WERI-Rb-1 (cell line): ENCODE measurements around the gene CHST4.
"Not testable (repeated sequence)": the region's sequence is repeated elsewhere in the genome, so short reads cannot be mapped to it uniquely, and the experiment has no call there.

Experiments
- DNase-seq: peaks from one replicate; pipeline ENCODE4 v3.0.0-alpha.2; 2020
- H3K27ac ChIP-seq: fragments of 250-450 bp; sonication (Bioruptor Pico); 2 replicates; pipeline ENCODE4 v1.5.1; 2020; ENCODE audit warnings: mild to moderate bottlenecking, moderate library complexity
- H3K27me3 ChIP-seq: fragments of 250-450 bp; sonication (Bioruptor Pico); 2 replicates; pipeline ENCODE4 v1.5.1; 2021; ENCODE audit warnings: mild to moderate bottlenecking, low read depth, moderate library complexity; ENCODE audit not compliant: insufficient read depth, severe bottlenecking
- H3K36me3 ChIP-seq: fragments of 250-450 bp; sonication (Bioruptor Pico); 2 replicates; pipeline ENCODE4 v1.5.1; 2020; ENCODE audit warnings: mild to moderate bottlenecking, moderate library complexity
- H3K4me3 ChIP-seq: 2 replicates; pipeline ENCODE4 v1.5.1; 2011; ENCODE audit warnings: low read depth, mild to moderate bottlenecking, control low read depth, low read length
- H3K9me3 ChIP-seq: fragments of 250-450 bp; sonication (Bioruptor Pico); 2 replicates; pipeline ENCODE4 v1.5.1; 2021; ENCODE audit warnings: mild to moderate bottlenecking, moderate library complexity; ENCODE audit not compliant: severe bottlenecking
- TF ChIP-seq, protein P1 (sequence below): IDR thresholded peaks from 2 replicates; pipeline ENCODE4 v1.5.1; 2011; ENCODE audit warnings: low read depth, mild to moderate bottlenecking, control low read depth, inconsistent platforms, low read length

The CHST4 gene

DNA sequence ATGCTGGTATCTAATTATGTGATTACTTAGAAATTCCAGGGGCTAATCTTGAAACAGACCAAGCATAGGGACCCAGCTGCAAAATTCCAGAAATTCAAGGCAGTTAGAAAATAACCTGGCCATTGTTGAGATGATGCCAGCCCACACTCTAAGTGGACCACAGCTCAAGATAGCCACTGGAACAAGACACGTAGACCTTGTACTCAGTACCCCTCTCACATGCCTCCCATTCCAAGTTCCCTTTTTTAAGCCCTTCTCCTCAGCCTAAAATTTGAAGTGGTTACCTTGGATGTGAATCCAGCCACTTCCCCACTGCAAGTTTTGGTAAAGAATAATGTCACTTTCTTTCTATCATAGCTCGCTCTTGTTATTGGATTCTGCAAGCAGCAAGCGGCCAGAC is 33.0 kb upstream of the CHST4 start:
- H3K4me3 ChIP-seq = no peak overlapping the region
- no peak overlapping the region for H3K27ac ChIP-seq
- TF ChIP-seq, protein P1, sequence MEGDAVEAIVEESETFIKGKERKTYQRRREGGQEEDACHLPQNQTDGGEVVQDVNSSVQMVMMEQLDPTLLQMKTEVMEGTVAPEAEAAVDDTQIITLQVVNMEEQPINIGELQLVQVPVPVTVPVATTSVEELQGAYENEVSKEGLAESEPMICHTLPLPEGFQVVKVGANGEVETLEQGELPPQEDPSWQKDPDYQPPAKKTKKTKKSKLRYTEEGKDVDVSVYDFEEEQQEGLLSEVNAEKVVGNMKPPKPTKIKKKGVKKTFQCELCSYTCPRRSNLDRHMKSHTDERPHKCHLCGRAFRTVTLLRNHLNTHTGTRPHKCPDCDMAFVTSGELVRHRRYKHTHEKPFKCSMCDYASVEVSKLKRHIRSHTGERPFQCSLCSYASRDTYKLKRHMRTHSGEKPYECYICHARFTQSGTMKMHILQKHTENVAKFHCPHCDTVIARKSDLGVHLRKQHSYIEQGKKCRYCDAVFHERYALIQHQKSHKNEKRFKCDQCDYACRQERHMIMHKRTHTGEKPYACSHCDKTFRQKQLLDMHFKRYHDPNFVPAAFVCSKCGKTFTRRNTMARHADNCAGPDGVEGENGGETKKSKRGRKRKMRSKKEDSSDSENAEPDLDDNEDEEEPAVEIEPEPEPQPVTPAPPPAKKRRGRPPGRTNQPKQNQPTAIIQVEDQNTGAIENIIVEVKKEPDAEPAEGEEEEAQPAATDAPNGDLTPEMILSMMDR = no peak
- H3K27me3 ChIP-seq = no peaks in the 10 kb centered on the region
- no peaks in the 10 kb centered on the region for H3K36me3 ChIP-seq
- peaks cover 4% of the 10 kb centered on the region for H3K9me3 ChIP-seq
- DNase-seq = no peak

DNA sequence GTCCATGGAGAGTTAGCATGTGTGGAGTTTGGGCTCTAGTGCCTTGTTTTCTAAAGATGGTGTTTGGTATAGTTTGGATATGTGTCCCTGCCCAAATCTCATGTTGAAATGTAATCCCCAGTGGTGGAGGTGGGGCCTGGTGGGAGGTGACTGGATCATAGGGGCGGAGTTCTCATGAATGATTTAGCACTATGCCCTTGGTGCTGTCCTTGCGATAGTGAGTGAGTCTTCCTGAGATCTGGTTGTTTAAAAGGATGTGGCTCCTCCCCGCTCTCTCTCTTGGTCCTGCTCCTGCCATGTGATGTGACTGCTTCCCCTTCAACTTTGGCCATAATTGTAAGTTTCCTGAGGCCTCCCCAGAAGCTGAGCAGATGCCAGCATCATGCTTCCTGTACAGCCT is 28.2 kb upstream of the CHST4 start:
- Histone ChIP-seq H3K4me3 (no peak overlapping the region), H3K27me3 (no peaks in the 10 kb centered on the region), H3K36me3 (no peaks in the 10 kb centered on the region), H3K9me3 (peaks cover 5% of the 10 kb centered on the region), H3K27ac (no peak overlapping the region)
- TF ChIP-seq, protein P1 = no peak
- DNase-seq = no peak

DNA sequence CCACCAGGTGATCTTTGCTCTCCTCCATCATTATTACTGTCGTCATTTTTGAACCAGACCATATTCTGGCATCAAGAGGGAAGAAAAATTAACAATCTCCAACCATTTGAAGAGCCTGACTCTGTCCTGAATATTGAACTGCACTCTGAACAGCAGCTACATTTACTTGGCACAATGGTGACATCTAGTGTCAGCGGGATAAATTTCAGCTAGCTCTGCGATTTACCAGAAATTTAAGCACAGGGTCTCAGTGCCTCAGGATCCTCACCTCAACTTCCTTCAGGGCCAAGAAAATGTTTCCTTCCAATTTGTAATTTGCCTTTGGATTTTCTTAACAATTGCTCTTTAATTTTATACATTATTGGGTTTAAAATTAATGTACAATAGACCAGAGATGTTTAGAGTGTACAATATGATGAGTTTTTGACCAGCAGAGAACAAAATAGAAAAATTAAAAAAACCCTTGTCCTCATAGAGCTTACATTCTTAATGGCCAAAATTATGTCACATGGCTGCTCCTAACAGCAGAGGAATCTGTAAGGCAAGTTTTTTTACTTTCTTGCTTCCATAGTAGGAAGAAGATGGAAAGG is 26.4 kb upstream of the CHST4 start:
- peak overlapping the region; percentile 16; the same call in 1 of the 2 replicates for H3K27ac ChIP-seq
- DNase-seq = peak; percentile 47
- no peak overlapping the region for H3K4me3 ChIP-seq
- H3K36me3 ChIP-seq = no peaks in the 10 kb centered on the region
- H3K27me3 ChIP-seq = no peaks in the 10 kb centered on the region
- TF ChIP-seq, protein P1 = peak; percentile 59
- peaks cover 5% of the 10 kb centered on the region for H3K9me3 ChIP-seq

DNA sequence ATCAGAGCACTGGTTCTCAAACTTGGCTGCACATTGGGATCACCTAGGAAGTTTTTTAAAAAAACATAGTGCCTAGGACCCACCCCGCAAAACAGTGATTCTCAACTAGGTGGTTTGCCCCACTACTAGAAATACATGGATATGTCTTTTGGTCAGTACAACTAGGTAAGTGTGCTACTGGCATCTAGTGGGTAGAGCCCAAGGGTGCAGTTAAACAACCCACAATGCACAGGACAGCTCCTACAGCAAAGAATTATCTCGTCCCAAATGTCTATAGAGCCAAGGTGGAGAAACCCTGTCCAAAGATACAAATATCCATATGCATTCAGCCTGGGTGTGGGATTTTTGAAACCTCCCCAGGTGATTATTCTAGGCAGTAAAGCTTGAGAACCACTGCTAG is 25.3 kb upstream of the CHST4 start:
- DNase-seq = no peak
- Histone ChIP-seq H3K27me3 (no peaks in the 10 kb centered on the region), H3K4me3 (no peak overlapping the region), H3K9me3 (peaks cover 5% of the 10 kb centered on the region), H3K27ac (no peak overlapping the region), H3K36me3 (no peaks in the 10 kb centered on the region)
- TF ChIP-seq, protein P1 = no peak

DNA sequence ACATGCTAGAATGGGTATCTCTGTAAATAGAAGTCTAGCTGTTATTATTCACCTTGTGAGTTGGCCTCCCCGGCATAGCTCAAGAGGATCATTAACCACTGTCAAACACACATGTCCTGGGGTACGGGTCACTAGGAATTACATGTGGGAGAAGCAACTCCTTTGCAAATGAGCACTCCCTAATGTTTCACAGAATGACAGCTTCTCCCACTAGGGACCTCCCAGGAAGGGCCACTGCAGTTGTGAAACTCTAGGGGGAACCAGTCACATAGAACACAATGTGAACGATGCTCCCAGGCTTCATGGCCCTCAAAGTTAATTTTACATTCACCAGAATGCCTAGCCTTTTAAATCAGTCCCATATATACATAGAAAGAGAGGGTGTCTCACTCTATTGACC is 24.7 kb upstream of the CHST4 start:
- H3K9me3 ChIP-seq = peaks cover 5% of the 10 kb centered on the region
- DNase-seq = peak; percentile 19
- TF ChIP-seq, protein P1 = peak; percentile 29; the same call in 1 of the 2 replicates
- H3K36me3 ChIP-seq = no peaks in the 10 kb centered on the region
- no peak overlapping the region for H3K27ac ChIP-seq
- H3K4me3 ChIP-seq = no peak overlapping the region
- no peaks in the 10 kb centered on the region for H3K27me3 ChIP-seq

DNA sequence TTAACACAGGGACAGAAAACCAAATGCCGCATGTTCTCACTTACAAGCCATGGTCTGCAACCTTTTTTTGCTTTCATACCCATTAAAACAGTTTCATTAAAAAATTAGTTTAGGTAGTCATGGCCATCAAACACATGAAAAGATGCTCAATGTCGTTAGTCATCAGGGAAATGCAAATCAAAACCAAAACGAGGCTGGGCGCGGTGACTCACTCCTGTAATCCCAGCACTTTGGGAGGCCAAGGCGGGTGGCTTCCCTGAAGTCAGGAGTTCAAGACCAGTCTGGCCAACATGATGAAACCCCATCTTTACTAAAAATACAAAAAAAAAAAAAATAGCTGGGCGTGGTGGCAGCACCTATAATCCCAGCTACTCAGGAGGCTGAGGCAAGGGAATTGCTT is 22.2 kb upstream of the CHST4 start:
- H3K27me3 ChIP-seq, H3K36me3 ChIP-seq, H3K9me3 ChIP-seq, H3K27ac ChIP-seq, H3K4me3 ChIP-seq, DNase-seq: not testable (repeated sequence)
